Erythroblast (primary cell): ENCODE data around the gene PITX1.

Experiments used
- GATA1 ChIP-seq: IDR thresholded peaks from 2 replicates; pipeline ENCODE4 v1.6.1; 2011; ENCODE audit warnings: low read depth, mild to moderate bottlenecking, control low read depth, low read length, moderate library complexity
- POLR2A ChIP-seq: IDR thresholded peaks from 2 replicates; pipeline ENCODE4 v1.6.1; 2011; ENCODE audit warnings: mild to moderate bottlenecking, low read length

DNA sequence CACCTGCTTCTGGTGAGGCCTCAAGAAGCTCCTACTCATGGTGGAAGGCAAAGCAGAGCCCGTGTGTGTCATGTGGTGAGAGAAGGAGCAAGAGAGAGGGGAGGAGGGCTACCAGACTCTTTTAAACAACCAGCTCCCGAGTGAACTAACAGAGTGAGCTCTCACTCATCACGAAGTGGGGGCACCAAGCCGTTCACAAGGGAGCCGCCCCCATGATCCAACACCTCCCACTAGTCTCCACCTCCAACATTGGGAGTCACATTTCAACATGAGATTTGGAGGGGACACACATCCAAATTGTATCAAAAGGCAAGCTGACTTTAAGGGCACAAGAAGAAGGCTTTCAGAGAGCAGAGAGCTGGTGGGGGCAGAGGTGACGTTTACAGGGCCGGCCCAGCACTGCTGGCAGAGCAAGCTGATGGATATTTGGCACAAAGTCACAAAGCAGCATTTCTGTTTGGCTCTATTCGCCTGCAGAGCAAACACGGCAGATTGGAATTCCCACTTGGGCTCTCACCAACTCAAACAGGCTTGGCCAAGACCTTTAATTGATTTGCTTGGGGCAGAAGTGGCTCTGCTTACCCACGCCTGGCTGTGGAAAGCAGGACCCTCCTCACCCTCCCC lies 20.0 kb downstream of the PITX1 start:
- TF ChIP-seq POLR2A (no peak), GATA1 (no peak)
